ENCODE measurements around the gene C19orf47.
"Not testable (repeated sequence)": the region's sequence is repeated elsewhere in the genome, so short reads cannot be mapped to it uniquely, and the experiment has no call there.

The C19orf47 gene

GRCh38 chr19:40348961-40349507, 837 bp upstream of the C19orf47 start:
- DNase-seq (ENCODE audit: low spot score), result peak; percentile 65

- DNase-seq (ENCODE audit: low spot score), result no peak
Measured at GRCh38 chr19:40344422-40344821, 3.8 kb downstream of the C19orf47 start.

- DNase-seq (ENCODE audit: low spot score), result no peak
Measured at GRCh38 chr19:40342644-40343311, 5.4 kb downstream of the C19orf47 start.

- peak; percentile 41 for DNase-seq (ENCODE audit: low spot score)
Measured at GRCh38 chr19:40341601-40342482, 6.4 kb downstream of the C19orf47 start.

GRCh38 chr19:40339018-40339728, 9.0 kb downstream of the C19orf47 start:
- no peak for DNase-seq (ENCODE audit: low spot score)

GRCh38 chr19:40337594-40337993, 10.6 kb downstream of the C19orf47 start:
- no peak for DNase-seq (ENCODE audit: low spot score)

- no peak for DNase-seq (ENCODE audit: low spot score)
Measured at GRCh38 chr19:40337107-40337506, 11.1 kb downstream of the C19orf47 start.

GRCh38 chr19:40336601-40336900, 11.6 kb downstream of the C19orf47 start:
- no peak for DNase-seq (ENCODE audit: low spot score)

- DNase-seq (ENCODE audit: low spot score), result no peak
Measured at GRCh38 chr19:40335855-40336600, 12.2 kb downstream of the C19orf47 start.

- DNase-seq (ENCODE audit: low spot score), result no peak
Measured at GRCh38 chr19:40335101-40335500, 13.1 kb downstream of the C19orf47 start.

- not testable (repeated sequence) for DNase-seq (ENCODE audit: low spot score)
Measured at GRCh38 chr19:40333083-40333482, 15.1 kb downstream of the C19orf47 start.

GRCh38 chr19:40332669-40333068, 15.5 kb downstream of the C19orf47 start:
- DNase-seq (ENCODE audit: low spot score), result no peak

- no peak for DNase-seq (ENCODE audit: low spot score)
Measured at GRCh38 chr19:40331052-40331451, 17.1 kb downstream of the C19orf47 start.

- DNase-seq (ENCODE audit: low spot score), result no peak
Measured at GRCh38 chr19:40326201-40326600, 22.0 kb downstream of the C19orf47 start.

- DNase-seq (ENCODE audit: low spot score), result no peak
Measured at GRCh38 chr19:40323705-40324104, 24.5 kb downstream of the C19orf47 start.

- DNase-seq (ENCODE audit: low spot score), result no peak
Measured at GRCh38 chr19:40322951-40323615, 25.1 kb downstream of the C19orf47 start.

- DNase-seq (ENCODE audit: low spot score), result no peak
Measured at GRCh38 chr19:40322271-40322610, 26.0 kb downstream of the C19orf47 start.

GRCh38 chr19:40321566-40322270, 26.5 kb downstream of the C19orf47 start:
- DNase-seq (ENCODE audit: low spot score), result no peak

- DNase-seq (ENCODE audit: low spot score), result no peak
Measured at GRCh38 chr19:40321076-40321475, 27.1 kb downstream of the C19orf47 start.

- no peak for DNase-seq (ENCODE audit: low spot score)
Measured at GRCh38 chr19:40320558-40320935, 27.6 kb downstream of the C19orf47 start.

- no peak for DNase-seq (ENCODE audit: low spot score)
Measured at GRCh38 chr19:40317338-40317737, 30.9 kb downstream of the C19orf47 start.
